ENCODE data around the gene MCTP1. TPM values are rescaled to one million over a fixed set of nuclear protein-coding genes. Genes with fewer than 3 reads are reported as not detected.

MCTP1 gene
- total RNA-seq, 4 donors from 2014 or later: 5.4 to 22.1 (median 5.8) TPM

- intact Hi-C loops (cut with DNase I; ENCODE audit: low total_unique reads): no loop called here
- Histone ChIP-seq H3K27ac (no peak overlapping the region), H3K9me3 (no peaks in the 10 kb centered on the region), H3K4me3 (no peak overlapping the region), H3K27me3 (no peaks in the 10 kb centered on the region), H3K36me3 (no peaks in the 10 kb centered on the region), H3K4me1 (no peaks in the 10 kb centered on the region)
- ATAC-seq (no peak), DNase-seq (no peak)
- TF ChIP-seq, protein P1, sequence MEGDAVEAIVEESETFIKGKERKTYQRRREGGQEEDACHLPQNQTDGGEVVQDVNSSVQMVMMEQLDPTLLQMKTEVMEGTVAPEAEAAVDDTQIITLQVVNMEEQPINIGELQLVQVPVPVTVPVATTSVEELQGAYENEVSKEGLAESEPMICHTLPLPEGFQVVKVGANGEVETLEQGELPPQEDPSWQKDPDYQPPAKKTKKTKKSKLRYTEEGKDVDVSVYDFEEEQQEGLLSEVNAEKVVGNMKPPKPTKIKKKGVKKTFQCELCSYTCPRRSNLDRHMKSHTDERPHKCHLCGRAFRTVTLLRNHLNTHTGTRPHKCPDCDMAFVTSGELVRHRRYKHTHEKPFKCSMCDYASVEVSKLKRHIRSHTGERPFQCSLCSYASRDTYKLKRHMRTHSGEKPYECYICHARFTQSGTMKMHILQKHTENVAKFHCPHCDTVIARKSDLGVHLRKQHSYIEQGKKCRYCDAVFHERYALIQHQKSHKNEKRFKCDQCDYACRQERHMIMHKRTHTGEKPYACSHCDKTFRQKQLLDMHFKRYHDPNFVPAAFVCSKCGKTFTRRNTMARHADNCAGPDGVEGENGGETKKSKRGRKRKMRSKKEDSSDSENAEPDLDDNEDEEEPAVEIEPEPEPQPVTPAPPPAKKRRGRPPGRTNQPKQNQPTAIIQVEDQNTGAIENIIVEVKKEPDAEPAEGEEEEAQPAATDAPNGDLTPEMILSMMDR (IDR thresholded peaks at IDR 0.05 in 4 of 5, conservative IDR thresholded peaks at IDR 0.05 in 1 of 5): no peak
- TF ChIP-seq POLR2A (IDR thresholded peaks at IDR 0.05): no peak
- in situ Hi-C loops (cut with MboI; ENCODE audit: low sequenced_read_pairs in 4 of 4): no loop called here
Measured at GRCh38 chr5:95020345-95020744, 264.5 kb downstream of the MCTP1 start.

- no peaks in the 10 kb centered on the region for H3K36me3 ChIP-seq
- intact Hi-C loops (cut with DNase I; ENCODE audit: low total_unique reads): no loop called here
- no peak overlapping the region for H3K27ac ChIP-seq
- no peaks in the 10 kb centered on the region for H3K27me3 ChIP-seq
- no peaks in the 10 kb centered on the region for H3K9me3 ChIP-seq
- TF ChIP-seq POLR2A (IDR thresholded peaks at IDR 0.05): no peak
- TF ChIP-seq, protein P1 (IDR thresholded peaks at IDR 0.05 in 4 of 5, conservative IDR thresholded peaks at IDR 0.05 in 1 of 5): no peak
- no peak for DNase-seq
- H3K4me1 ChIP-seq: no peaks in the 10 kb centered on the region
- no peak for ATAC-seq
- in situ Hi-C loops (cut with MboI; ENCODE audit: low sequenced_read_pairs in 4 of 4): no loop called here
- no peak overlapping the region for H3K4me3 ChIP-seq
Measured at GRCh38 chr5:95018946-95019345, 265.9 kb downstream of the MCTP1 start.

GRCh38 chr5:95018511-95018910 lies 266.4 kb downstream of the MCTP1 start:
- Histone ChIP-seq H3K9me3 (no peaks in the 10 kb centered on the region), H3K27me3 (no peaks in the 10 kb centered on the region), H3K36me3 (no peaks in the 10 kb centered on the region), H3K27ac (no peak overlapping the region), H3K4me3 (no peak overlapping the region), H3K4me1 (no peaks in the 10 kb centered on the region)
- intact Hi-C loops (cut with DNase I; ENCODE audit: low total_unique reads) (no loop called here), in situ Hi-C loops (cut with MboI; ENCODE audit: low sequenced_read_pairs in 4 of 4) (no loop called here)
- no peak for ATAC-seq
- TF ChIP-seq, protein P1 (IDR thresholded peaks at IDR 0.05 in 4 of 5, conservative IDR thresholded peaks at IDR 0.05 in 1 of 5): no peak
- TF ChIP-seq POLR2A (IDR thresholded peaks at IDR 0.05): no peak
- no peak for DNase-seq

DNA sequence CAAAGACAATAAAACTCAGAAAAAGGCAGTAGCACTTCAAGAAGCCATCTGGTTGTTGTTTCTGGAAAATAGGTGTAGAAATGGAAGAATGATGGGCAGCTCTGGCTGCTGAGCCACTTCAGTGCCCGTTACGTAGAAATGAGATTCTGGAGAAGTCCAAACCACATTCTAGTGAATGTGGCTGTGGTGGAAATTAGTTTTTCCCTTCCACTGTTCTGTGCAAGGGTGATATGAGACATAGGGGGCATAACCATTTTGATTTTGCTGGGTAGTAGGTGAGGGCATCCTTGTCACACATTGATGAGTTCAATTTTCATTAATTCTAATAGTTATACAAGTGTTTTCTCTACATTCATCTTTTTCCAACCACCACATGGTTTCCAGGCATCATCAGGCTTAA lies 275.1 kb downstream of the MCTP1 start:
- intact Hi-C loops (cut with DNase I; ENCODE audit: low total_unique reads) (no loop called here), in situ Hi-C loops (cut with MboI; ENCODE audit: low sequenced_read_pairs in 4 of 4) (no loop called here)
- Histone ChIP-seq H3K4me3 (no peak overlapping the region), H3K36me3 (no peaks in the 10 kb centered on the region), H3K27ac (no peak overlapping the region), H3K4me1 (no peaks in the 10 kb centered on the region), H3K9me3 (no peaks in the 10 kb centered on the region), H3K27me3 (no peaks in the 10 kb centered on the region)
- DNase-seq: no peak
- no peak for ATAC-seq
- no peak for TF ChIP-seq POLR2A (IDR thresholded peaks at IDR 0.05)

DNA sequence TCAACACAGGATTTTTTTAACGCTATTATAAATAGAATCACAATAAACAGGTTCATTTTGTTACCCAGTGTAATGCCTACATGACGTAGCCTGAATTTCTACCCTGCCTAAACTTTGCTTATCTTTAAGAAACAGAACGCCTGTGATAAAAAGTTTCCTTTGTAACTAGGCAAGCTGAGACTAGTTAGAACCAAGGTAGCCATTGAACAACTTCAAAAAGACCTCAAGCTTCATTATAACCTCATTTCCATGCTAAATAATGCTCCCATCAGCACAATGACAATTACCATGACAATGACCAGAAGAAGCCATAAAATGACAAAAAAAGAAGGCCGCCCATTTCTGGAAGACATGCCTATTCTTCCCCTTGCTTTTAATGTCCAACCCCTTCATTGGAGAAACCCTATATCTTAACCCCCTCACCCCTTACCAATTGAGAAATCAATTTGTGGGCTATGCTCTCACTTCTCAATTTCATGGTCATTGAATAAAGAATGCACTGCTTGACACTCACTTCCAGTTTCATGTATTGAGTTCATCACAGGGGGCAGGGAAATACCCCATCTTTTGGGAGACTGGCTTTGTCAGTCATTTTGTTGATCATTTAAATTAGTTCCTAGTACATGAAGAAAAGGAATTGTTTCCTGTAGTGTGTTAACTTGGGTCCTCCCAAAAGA lies 276.8 kb downstream of the MCTP1 start:
- in situ Hi-C loops (cut with MboI; ENCODE audit: low sequenced_read_pairs in 4 of 4): no loop called here
- no peak overlapping the region for H3K27ac ChIP-seq
- no peak overlapping the region for H3K4me3 ChIP-seq
- intact Hi-C loops (cut with DNase I; ENCODE audit: low total_unique reads): no loop called here
- TF ChIP-seq POLR2A (IDR thresholded peaks at IDR 0.05): no peak
- TF ChIP-seq, protein P1 (IDR thresholded peaks at IDR 0.05 in 4 of 5, conservative IDR thresholded peaks at IDR 0.05 in 1 of 5): no peak
- H3K36me3 ChIP-seq: no peaks in the 10 kb centered on the region
- H3K9me3 ChIP-seq: no peaks in the 10 kb centered on the region
- DNase-seq (no peak), ATAC-seq (no peak)
- no peaks in the 10 kb centered on the region for H3K4me1 ChIP-seq
- H3K27me3 ChIP-seq: no peaks in the 10 kb centered on the region
